Measurements from ENCODE around the gene KCTD15.

DNA sequence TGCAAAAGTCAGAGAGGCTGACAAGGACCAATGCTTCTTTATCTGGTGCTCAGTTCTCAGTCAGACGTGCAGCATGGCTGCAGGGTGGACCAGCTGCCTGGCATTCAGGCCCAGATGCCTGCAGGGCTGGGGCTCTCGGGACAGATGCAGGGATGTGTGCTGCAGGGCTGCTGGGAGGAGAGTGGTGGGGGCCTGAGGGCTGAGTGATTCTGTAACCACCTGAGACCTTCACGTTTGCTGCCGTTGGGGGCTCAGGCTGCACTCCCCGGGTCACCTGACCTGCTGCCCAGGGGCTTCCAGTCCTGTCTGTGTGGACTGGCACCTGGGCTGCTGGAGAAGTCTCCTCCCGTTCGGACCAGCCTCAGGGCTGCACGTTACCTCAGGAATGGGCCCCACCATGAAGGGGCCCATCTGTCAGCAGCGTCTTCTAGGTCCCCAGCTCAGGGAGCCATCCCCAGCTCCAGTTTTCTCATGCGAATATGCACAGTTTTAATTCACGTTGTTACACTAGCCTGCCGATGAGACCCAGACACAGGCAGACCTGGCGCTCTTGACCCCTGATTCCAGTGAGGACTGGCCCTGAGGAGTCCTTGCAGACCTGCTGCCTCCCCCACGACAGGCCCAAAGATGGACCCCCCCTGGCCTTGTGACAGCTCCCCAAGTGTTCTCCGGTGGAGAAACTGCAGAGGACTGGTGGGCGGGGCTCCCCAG, 16.9 kb downstream of the KCTD15 start:
- TF ChIP-seq CTCF (IDR thresholded peaks at IDR 0.05): no peak
- TF ChIP-seq POLR2AphosphoS5 (IDR thresholded peaks at IDR 0.05): no peak
- TF ChIP-seq POLR2A (IDR thresholded peaks at IDR 0.05; ENCODE audit: low read depth): no peak
- no peak for TF ChIP-seq EP300 (IDR thresholded peaks at IDR 0.05)

Data from esophagus muscularis mucosa (tissue), 4 donors.